H1 (cell line): ENCODE results near the gene DDB1. TPM values are rescaled to one million over a fixed set of nuclear protein-coding genes. Genes with fewer than 3 reads are reported as not detected.

Experiments
- HDAC2 ChIP-seq, 2 experiments: fragments of 300-600 bp in 1 of 2; sonication (generic) in 1 of 2; IDR thresholded peaks; 2 replicates each; pipeline ENCODE4 v1.6.1; 2011 to 2012; ENCODE audit warnings: low read depth in 2 of 2, low read length in 2 of 2, mild to moderate bottlenecking in 2 of 2, moderate library complexity in 2 of 2, borderline replicate concordance in 1 of 2, inconsistent platforms in 1 of 2
- MAFK ChIP-seq: IDR thresholded peaks from 2 replicates; pipeline ENCODE4 v1.6.1; 2012; ENCODE audit warnings: low read depth, mild to moderate bottlenecking, improper control_type of control experiment, low read length
- POU5F1 ChIP-seq: IDR thresholded peaks from 2 replicates; pipeline ENCODE4 v1.6.1; 2011; ENCODE audit warnings: low read depth, mild to moderate bottlenecking, low read length, moderate library complexity
- SIN3A ChIP-seq, 2 experiments: IDR thresholded peaks in 1 of 2; conservative IDR thresholded peaks in 1 of 2; 2 replicates each; pipeline ENCODE4 v1.6.1; 2011 to 2012; ENCODE audit warnings: low read length in 2 of 2, improper control_type of control experiment in 1 of 2, low read depth in 1 of 2, mild to moderate bottlenecking in 1 of 2
- SIRT6 ChIP-seq: IDR thresholded peaks from one replicate; pipeline ENCODE4 v1.7.1; 2012; ENCODE audit warnings: low read length, inconsistent platforms
- TAF7 ChIP-seq: optimal IDR thresholded peaks from 2 replicates; pipeline ENCODE3; 2011; ENCODE audit warnings: low read depth, mild to moderate bottlenecking, inconsistent platforms, low read length, moderate library complexity, borderline replicate concordance
- ZNF274 ChIP-seq: IDR thresholded peaks from 2 replicates; pipeline ENCODE4 v1.7.0; 2012; ENCODE audit warnings: low read length, borderline replicate concordance; ENCODE audit errors: extremely low read depth
- polyA plus RNA-seq, 7 experiments: library from polyadenylated mRNA; depleted of rRNA in 3 of 7; stranded (reverse) in 5 of 7; unstranded in 2 of 7; fragments of >200 nt in 5 of 7; fragments of 200-250 nt in 2 of 7; gene quantifications; 1 replicate in 5 of 7; 2 replicates in 1 of 7; 4 replicates in 1 of 7; pipeline versions ENCODE4 v1.2.1 to v1.2.3, GENCODE V29; 2011 to 2013; ENCODE audit warnings: missing spikeins in 2 of 7, mixed read lengths in 2 of 7
- total RNA-seq: library from RNA; stranded (reverse); fragmentation: NEBNext Ultra II Directional; extraction: Animal tissue kit (Norgen Biotek cat#: 25700); gene quantifications from 2 replicates; pipeline ENCODE4 v1.2.1, GENCODE V29; 2021

The DDB1 gene
- total and polyA plus RNA-seq, 2 of the 8 experiments (the other 6 are each of a cell fraction or from before 2014, with no cell fraction given) = 275 to 306 TPM

- no peak for TF ChIP-seq SIN3A (conservative IDR thresholded peaks at IDR 0.05 in 1 of 2, IDR thresholded peaks at IDR 0.05 in 1 of 2; ENCODE audit: low read depth in 1 of 2, low read length in 2 of 2)
- no peak for TF ChIP-seq POU5F1
- no peak for TF ChIP-seq TAF7
- no peak for TF ChIP-seq ZNF274
- TF ChIP-seq MAFK = no peak
- TF ChIP-seq HDAC2 (IDR thresholded peaks at IDR 0.05; ENCODE audit: borderline replicate concordance in 1 of 2, low read depth in 2 of 2, low read length in 2 of 2) = no peak
- no peak for TF ChIP-seq SIRT6
Measured at GRCh38 chr11:61342207-61342803, 9.4 kb upstream of the DDB1 start (continued).
